ENCODE measurements around the gene IL1A.
A peak's percentile ranks its signal among the peaks of the same experiment; 100 is the strongest.

Gene IL1A

DNA sequence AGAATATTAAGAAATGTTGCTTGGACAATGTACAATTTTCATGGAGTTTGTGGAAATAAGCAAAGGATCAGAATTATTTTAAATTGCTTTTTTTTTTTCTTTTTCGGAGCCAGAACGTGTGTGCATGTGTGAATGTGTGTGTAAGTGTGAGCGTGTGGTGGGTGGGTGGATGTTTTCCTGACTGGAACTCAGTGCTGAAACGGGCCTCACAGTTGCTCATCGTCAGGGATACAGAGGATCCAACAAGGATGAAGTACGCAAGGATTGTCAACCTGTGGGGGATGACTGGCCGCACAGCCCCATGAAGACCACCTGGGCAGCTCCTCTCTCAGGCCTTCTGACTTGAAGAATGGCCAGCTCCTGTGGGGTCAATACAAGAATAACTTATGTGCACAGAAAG lies 34.8 kb upstream of the IL1A start:
- FAIRE-seq, result no peak

DNA sequence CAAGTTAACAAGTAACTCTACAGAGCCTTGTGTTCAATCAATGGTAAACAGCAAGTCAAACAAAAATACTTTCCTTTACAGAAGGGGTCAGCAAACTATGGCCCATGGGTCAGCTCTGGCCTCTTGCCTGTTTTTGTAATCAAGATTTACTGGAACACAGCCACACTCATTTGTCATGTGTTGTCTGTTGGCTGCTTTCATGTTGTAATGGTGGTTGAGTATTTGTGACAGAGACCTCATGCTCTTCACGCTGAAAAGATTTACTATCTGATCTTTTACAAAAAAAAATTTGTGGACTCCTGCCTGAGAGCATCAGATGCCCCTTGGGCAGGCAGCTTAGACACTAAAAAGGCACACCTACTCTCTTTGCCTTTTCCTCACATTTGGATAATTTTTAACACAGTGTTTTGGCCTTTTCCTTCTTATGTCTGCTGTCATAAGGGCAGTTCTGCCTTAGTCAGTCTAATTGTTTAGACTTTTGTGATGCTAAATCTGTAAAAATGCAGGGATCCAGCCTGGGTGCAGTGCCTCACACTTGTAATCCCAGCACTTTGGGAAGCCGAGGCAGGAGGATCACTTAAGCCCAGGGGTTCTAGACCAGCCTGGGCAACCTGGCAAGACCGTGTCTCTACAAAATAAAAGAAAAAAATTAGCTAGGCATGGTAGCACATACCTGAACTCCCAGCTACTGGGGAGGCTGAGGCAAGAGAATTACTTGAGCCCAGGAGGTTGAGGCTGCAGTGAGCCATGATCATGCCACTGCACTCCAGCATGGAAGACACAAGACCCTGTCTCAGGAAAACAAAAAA lies 34.0 kb upstream of the IL1A start:
- FAIRE-seq (no peak), DNase-seq (ENCODE audit: extremely low spot score, insufficient read length, low read depth) (no peak)

More for the DNA sequence above, 34.8 kb upstream of the IL1A start:
- DNase-seq (ENCODE audit: extremely low spot score, insufficient read length, low read depth), result no peak

DNA sequence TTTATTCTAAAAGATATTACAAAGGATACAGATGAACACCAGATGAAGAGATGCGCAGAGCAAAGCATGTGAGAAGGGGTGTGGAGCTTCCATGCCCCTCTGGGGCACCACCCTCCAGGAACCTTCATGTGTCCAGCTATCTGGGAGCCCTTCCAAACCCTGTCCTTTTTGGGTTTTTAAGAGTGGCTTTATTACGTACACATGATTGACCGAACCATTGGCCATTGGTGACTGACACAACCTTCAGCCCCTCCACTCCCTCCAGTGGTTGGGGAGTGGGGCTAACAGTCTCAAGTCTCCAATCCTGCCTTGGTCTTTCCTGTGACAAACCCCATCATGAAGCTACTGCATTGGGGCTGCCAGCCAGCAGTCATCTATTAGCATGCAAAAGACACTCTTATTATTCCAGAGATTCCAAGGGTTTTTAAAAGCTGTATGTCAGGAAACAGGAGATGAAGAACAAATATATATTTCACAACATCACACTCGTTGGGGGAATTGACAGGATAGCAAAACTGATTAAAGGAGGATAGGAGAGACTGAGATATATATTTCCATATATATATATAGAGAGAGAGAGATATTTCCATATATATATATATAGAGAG lies 32.9 kb upstream of the IL1A start:
- no peak for FAIRE-seq
- DNase-seq (ENCODE audit: extremely low spot score, insufficient read length, low read depth), result no peak

GRCh38 chr2:112814278-112814677 lies 30.0 kb upstream of the IL1A start:
- DNase-seq (ENCODE audit: extremely low spot score, insufficient read length, low read depth) (no peak), FAIRE-seq (no peak)

- FAIRE-seq, result no peak
These were observed 29.1 kb upstream of the IL1A start for GRCh38 chr2:112813280-112813966.

DNA sequence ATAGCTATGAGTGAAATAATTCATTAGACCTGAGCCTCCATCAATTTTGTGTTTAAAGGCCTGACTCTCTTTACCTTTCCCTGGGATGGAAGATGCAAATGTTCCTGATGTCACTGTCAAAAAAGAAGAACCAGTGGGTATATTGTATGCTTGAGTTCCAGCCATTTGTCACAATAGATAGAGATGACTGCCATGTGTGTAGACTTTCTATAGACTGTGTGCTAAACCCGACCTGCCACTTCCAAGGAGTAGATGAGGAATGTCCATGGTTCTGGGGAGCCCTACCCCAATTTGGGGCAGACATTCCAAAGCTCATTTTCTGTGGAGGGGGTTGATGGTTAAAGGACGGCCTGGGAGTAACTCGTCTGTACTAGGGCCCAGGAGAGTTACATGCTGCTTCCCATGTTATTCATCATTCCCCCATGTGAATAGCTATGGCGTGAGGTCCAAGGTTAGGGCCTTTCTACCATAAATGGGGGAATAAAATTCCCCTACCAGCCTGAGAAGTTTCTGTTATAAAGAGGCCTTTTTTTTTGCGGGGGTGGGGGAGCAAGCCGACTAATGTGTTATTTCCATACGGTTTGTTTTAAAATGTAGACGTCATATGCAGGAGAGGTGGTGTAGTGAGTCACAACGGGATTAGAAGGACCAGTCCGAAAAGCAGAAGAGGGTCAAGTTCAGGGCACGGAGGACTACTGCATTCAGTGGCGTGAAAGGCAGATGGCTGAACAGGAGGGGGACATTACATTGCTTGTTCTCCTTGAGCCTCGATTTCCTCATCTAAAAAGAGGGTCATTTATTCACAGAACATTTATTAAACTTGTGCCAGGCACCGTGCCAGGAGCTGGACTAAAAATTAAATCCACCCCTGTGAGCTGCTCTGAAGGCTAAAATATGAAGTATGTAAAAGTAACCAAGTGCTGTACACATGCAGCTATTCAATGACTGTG lies 28.3 kb upstream of the IL1A start:
- DNase-seq (ENCODE audit: extremely low spot score, insufficient read length, low read depth), result no peak
- FAIRE-seq, result peak; percentile 41

More at GRCh38 chr2:112813280-112813966, 29.1 kb upstream of the IL1A start:
- DNase-seq (ENCODE audit: extremely low spot score, insufficient read length, low read depth), result no peak

- FAIRE-seq, result peak; percentile 59
- no peak for DNase-seq (ENCODE audit: extremely low spot score, insufficient read length, low read depth)
These were observed 27.6 kb upstream of the IL1A start for GRCh38 chr2:112811841-112812306.

DNA sequence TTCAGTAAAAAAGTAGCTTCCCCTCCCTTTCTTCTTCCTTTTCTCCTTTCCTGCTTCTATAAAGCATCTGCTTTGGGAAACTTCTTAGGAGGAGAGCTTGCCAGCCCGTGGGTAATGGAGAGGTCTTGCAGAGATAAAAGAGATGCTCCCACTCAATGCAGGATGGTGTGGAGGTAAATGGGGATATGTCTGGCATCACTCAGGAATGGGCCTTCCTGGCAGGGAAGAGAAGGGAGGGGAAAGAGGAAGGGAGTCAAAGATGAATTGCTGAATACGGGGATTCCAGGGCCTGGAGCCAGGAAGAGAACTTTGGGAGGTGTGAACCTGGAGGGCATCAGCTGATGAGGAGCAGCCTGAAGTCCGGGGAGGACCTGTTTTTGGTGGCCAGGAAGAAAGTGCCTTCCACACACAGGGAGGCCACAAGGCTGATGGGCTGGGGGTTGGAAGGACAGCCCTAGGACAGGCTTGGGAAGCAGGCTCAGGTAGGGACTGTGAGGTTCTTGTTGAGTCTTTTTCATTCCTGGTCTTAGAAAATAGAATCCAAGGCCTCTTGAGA lies 27.1 kb upstream of the IL1A start:
- no peak for DNase-seq (ENCODE audit: extremely low spot score, insufficient read length, low read depth)
- FAIRE-seq, result no peak

- FAIRE-seq (no peak), DNase-seq (ENCODE audit: extremely low spot score, insufficient read length, low read depth) (no peak)
These were observed 24.8 kb upstream of the IL1A start for GRCh38 chr2:112809112-112809511.

DNA sequence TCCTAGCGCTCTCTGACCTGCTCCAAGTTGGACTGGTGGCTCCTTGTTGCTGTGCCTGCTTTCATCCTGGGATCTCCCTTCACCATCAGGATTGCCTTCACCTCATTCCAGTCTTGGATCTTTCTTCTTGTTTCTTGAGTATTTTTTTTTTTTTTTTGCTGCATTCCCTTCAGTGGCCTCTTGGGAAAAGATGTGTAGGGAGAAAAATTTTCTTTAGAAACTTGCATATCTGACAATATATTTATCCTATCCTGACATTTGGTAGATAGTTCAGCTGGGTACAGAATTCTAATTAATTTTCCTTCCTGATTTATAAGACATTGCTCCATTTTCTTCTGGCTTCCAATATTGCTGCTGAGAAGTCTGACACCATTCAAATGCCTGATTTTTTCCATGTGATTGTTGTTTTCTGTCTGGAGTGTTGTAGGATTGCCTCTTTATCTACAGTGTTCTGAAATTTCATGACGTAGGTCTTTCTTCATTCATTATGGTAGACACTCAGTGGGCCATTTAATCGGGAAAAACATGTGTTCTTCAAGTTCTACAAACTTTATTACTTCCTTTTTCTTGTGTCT lies 23.0 kb upstream of the IL1A start:
- FAIRE-seq, result no peak
- no peak for DNase-seq (ENCODE audit: extremely low spot score, insufficient read length, low read depth)

DNA sequence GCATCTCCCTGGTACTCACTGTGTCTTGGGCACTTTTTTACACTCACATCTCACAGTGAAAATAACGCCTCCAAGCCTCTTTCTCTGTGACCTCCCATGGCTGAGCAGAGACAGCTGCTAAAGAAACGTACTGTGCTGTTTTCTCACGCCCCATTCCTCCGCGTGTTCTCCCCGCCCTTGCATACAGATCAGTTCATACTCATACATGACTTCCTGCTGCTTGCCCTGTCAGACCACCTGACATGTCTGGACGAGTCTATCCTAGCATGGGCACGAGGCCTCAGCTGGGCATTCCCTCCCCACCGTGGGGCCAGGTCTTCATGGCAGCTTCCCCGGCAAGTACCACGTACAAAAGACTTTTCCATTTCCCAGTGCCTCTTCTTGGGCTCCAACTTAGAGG lies 21.2 kb upstream of the IL1A start:
- FAIRE-seq (peak; percentile 64), DNase-seq (ENCODE audit: extremely low spot score, insufficient read length, low read depth) (no peak)

DNA sequence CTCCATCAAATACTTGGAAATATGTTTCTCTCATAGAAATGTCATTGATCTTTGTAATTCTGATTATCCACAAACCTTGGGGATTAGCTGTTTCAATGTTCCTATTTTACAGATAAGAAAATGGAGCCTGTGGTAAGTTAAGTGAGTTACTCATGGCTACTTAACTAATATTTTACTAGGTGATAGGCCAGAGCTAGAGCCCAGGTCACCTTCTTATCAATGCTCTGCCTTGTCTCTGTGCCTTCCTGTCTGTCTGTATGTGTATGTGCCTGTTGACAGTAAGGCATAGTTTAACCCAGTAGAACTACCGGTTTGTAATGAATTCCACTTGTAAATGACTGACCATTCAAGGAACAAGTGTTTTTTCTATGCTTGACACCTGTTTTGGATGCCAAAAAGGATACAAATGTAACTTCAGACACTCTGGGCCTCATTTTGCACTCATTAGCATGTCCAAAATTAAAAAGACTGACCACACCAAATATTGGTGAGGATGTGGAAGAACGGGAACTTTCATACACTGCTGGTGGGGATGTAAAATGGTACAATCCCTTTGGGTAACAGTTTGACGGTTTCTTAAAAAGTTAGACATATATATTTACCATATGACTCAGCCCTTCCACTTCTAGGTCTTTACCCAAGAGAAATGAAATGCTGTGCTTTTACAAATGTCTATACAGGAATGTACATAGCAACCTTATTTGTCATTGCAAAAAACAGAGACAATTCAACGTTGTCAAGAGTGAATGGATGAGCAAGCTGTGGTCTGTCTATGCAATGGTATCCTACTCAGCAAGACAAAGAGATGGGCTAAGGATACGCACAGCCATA lies 19.6 kb upstream of the IL1A start:
- DNase-seq (ENCODE audit: extremely low spot score, insufficient read length, low read depth) (no peak), FAIRE-seq (peak; percentile 49)

DNA sequence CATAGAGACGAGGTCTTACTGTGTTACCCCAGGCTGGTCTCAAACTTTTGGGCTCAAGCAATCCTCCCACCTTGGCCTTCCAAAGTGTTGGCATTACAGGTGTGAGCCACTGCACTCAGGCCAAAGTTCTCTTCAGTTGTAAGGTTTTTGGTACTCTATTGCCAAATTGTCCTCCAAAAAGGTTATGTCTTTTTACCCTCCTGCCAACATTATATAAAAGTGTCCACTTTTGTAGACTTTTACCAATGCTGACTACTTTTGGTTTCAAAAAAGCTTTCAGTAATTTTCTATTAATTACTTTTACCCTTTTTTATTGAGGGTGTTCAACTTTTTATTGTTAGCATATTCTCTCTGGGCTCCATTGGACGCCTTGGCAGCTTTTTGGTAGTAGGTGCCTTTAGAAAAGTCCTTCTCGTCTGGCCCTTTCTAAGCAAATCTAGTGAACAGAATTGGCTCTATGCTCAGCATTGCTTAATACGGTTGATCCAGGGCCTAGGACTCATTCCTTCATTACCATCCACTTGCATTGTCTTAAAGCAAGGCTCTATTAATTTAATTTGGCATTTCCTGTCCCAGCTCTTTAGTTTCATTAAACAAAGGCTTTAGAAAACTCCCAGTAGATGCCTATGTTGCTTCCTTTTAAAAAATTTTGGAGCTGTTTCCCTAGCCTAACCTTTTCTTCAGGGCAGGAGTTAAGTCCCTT lies 16.7 kb upstream of the IL1A start:
- DNase-seq (ENCODE audit: extremely low spot score, insufficient read length, low read depth) (no peak), FAIRE-seq (no peak)

GRCh38 chr2:112798979-112799975 lies 15.0 kb upstream of the IL1A start:
- FAIRE-seq (peak; percentile 12), DNase-seq (ENCODE audit: extremely low spot score, insufficient read length, low read depth) (no peak)

- FAIRE-seq, result no peak
- DNase-seq (ENCODE audit: extremely low spot score, insufficient read length, low read depth), result no peak
These were observed 12.2 kb upstream of the IL1A start for GRCh38 chr2:112796486-112796885.

DNA sequence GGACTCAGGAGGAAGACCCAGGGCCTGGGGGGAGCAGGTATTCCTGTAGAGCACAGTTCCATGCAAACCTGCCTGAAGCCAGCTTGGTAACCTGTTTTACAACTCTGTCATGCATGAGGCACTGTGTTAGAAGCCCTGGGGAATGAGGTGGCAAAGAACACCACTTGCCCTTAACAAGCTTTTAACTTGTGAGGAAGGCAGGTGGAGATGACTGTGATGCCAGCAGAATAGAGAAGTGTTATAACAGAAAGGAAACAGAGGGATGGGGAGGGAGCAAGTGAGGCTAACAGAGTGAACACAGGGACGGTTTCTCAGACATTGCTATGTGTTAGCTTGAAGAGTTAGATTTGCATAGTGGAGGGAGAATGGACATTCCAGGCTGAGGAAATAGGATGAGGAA lies 11.5 kb upstream of the IL1A start:
- DNase-seq (ENCODE audit: extremely low spot score, insufficient read length, low read depth), result no peak
- FAIRE-seq, result no peak

DNA sequence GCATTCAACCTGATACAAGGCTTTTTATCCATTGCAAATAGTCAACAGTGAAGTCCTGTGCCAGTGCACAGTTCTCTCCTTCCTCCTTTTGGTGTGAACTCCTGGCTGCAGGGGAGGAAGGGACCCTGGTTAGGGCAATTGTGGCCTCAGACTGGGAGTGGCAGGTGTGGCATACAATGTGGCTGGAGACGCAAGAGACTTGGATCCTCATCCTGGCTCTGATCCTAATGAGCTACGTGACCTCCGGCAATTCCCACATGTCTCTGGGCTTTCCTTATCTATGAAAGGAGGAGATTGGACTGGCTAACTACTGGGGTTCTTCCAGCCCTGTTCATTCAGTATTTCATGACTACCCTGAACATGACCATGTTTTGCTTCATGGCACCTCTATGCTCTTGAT lies 10.5 kb upstream of the IL1A start:
- FAIRE-seq (no peak), DNase-seq (ENCODE audit: extremely low spot score, insufficient read length, low read depth) (no peak)

All from GM18507 (cell line).